ENCODE measurements around the gene MCTP1.

DNA sequence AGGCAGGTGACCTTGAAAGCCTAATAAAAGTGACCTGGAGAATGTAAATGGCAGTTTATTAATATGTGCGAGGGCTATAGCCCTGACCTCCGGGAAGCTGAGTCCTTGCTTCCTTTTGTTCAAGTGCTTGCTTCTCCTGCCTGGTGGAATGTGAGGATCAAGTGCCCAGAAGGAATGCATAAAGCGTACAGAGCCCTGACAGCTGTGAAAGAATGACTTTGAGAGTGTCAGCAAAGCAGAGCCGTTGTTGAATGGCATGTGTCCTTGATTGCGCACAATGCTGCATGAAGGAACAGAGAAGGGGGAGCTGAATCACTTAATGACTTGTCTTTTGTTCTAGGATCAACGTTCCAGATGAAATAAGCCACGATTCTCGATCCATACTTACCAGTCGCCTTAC is 533.4 kb downstream of the MCTP1 start:
- TF ChIP-seq, protein P1, sequence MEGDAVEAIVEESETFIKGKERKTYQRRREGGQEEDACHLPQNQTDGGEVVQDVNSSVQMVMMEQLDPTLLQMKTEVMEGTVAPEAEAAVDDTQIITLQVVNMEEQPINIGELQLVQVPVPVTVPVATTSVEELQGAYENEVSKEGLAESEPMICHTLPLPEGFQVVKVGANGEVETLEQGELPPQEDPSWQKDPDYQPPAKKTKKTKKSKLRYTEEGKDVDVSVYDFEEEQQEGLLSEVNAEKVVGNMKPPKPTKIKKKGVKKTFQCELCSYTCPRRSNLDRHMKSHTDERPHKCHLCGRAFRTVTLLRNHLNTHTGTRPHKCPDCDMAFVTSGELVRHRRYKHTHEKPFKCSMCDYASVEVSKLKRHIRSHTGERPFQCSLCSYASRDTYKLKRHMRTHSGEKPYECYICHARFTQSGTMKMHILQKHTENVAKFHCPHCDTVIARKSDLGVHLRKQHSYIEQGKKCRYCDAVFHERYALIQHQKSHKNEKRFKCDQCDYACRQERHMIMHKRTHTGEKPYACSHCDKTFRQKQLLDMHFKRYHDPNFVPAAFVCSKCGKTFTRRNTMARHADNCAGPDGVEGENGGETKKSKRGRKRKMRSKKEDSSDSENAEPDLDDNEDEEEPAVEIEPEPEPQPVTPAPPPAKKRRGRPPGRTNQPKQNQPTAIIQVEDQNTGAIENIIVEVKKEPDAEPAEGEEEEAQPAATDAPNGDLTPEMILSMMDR (IDR thresholded peaks at IDR 0.05 in 2 of 3, conservative IDR thresholded peaks at IDR 0.05 in 1 of 3; ENCODE audit: borderline replicate concordance in 1 of 3, insufficient read depth in 1 of 3, low read depth in 2 of 3, low read length in 2 of 3), result no peak
- TF ChIP-seq EZH2 (IDR thresholded peaks at IDR 0.05), result no peak
- no peak for TF ChIP-seq EZH2phosphoT487 (IDR thresholded peaks at IDR 0.05; ENCODE audit: borderline replicate concordance)
- no peak for TF ChIP-seq SRF (IDR thresholded peaks at IDR 0.05; ENCODE audit: low read depth)
- no peak for TF ChIP-seq JUND (IDR thresholded peaks at IDR 0.05)
- no peak for TF ChIP-seq SP1 (IDR thresholded peaks at IDR 0.05; ENCODE audit: low read depth)
- no peak for TF ChIP-seq YY1 (IDR thresholded peaks at IDR 0.05; ENCODE audit: extremely low read depth, insufficient replicate concordance, low read depth, low read length)

All from HCT116 (cell line).